DOHH2 (cell line): ENCODE results near the gene WRAP73.

Experiments used
- H3F3A ChIP-seq: fragments of 200-600 bp; sonication (generic), shearing (Covaris generic); 2 replicates; pipeline ENCODE4 v1.6.0; 2016; ENCODE audit warnings: antibody characterized with exemption, mild to moderate bottlenecking; ENCODE audit not compliant: control insufficient read depth, insufficient read depth
- H3K27ac ChIP-seq: fragments of 200-600 bp; sonication (generic); 2 replicates; pipeline ENCODE4 v1.5.1; 2014; ENCODE audit warnings: low read depth, mild to moderate bottlenecking, low read length, moderate library complexity
- H3K27me3 ChIP-seq: fragments of 200-600 bp; sonication (generic); 2 replicates; pipeline ENCODE4 v1.6.1; 2014; ENCODE audit warnings: mild to moderate bottlenecking, low read length, mixed read lengths; ENCODE audit not compliant: control insufficient read depth
- H3K36me3 ChIP-seq: fragments of 200-600 bp; sonication (generic); 2 replicates; pipeline ENCODE4 v1.6.1; 2014; ENCODE audit warnings: mild to moderate bottlenecking, low read length, moderate library complexity, mixed read lengths; ENCODE audit not compliant: control insufficient read depth
- H3K4me1 ChIP-seq: fragments of 200-600 bp; sonication (generic); 2 replicates; pipeline ENCODE4 v1.6.1; 2014; ENCODE audit warnings: mild to moderate bottlenecking, low read length, mixed read lengths; ENCODE audit not compliant: control insufficient read depth
- H3K4me2 ChIP-seq: fragments of 200-600 bp; sonication (generic); 2 replicates; pipeline ENCODE4 v1.6.0; 2014; ENCODE audit warnings: mild to moderate bottlenecking, low read length, moderate library complexity
- H3K4me3 ChIP-seq: fragments of 200-600 bp; sonication (generic); 2 replicates; pipeline ENCODE4 v1.5.1; 2014; ENCODE audit warnings: mild to moderate bottlenecking, low read length, mixed read lengths
- H3K79me2 ChIP-seq: fragments of 200-600 bp; sonication (generic); 2 replicates; pipeline ENCODE4 v1.6.1; 2014; ENCODE audit warnings: mild to moderate bottlenecking, low read length, mixed read lengths; ENCODE audit not compliant: control insufficient read depth
- H3K9me2 ChIP-seq: fragments of 200-600 bp; sonication (generic); replicated peaks from 2 replicates; pipeline ENCODE4 v1.6.1; 2014; ENCODE audit warnings: mild to moderate bottlenecking, low read length, mixed read lengths; ENCODE audit not compliant: control insufficient read depth
- H3K9me3 ChIP-seq: fragments of 200-600 bp; sonication (generic); 2 replicates; pipeline ENCODE4 v1.6.1; 2014; ENCODE audit warnings: antibody characterized with exemption, low read length, mixed read lengths; ENCODE audit not compliant: control insufficient read depth, insufficient read depth
- H4K20me1 ChIP-seq: fragments of 200-600 bp; sonication (generic); 2 replicates; pipeline ENCODE4 v1.6.0; 2014; ENCODE audit warnings: low read depth, mild to moderate bottlenecking, antibody characterized with exemption, low read length, moderate library complexity; ENCODE audit not compliant: control insufficient read depth, insufficient read depth
- CTCF ChIP-seq: fragments of 200-600 bp; sonication (generic); IDR thresholded peaks from one replicate; pipeline ENCODE4 v1.5.1; 2014; ENCODE audit warnings: antibody characterized with exemption, mild to moderate bottlenecking, low read depth, low read length; ENCODE audit not compliant: poor library complexity, severe bottlenecking
- EZH2phosphoT487 ChIP-seq: fragments of 200-600 bp; sonication (generic); IDR thresholded peaks from 2 replicates; pipeline ENCODE4 v1.6.1; 2017; ENCODE audit warnings: borderline replicate concordance, mild to moderate bottlenecking, antibody characterized with exemption, low read length, moderate library complexity, mixed read lengths

The WRAP73 gene

DNA sequence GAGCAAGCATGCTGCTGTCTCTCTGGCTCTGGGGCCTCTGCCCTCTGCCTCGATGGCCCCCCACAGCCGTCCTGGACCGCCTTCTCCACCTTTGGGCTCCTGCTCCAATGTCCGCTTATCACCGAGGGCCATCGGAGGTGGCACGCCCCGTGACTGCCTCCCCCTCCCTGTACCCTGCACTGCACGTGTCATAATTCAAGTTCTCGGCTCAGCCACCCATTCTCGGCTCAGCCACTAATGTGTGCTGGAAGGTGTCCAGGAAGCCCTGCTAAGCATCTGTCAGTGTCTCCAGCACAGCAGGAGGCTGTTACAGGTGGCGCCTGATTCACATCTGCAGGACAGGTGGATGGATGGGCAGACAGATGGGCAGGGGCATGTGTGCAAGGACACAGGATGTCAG, 47.9 kb upstream of the WRAP73 start:
- H3F3A ChIP-seq = no peaks in the 10 kb centered on the region
- H3K4me3 ChIP-seq = no peak overlapping the region
- H3K9me2 ChIP-seq = no peaks in the 10 kb centered on the region
- no peaks in the 10 kb centered on the region for H3K27me3 ChIP-seq
- H3K9me3 ChIP-seq = no peaks in the 10 kb centered on the region
- no peaks in the 10 kb centered on the region for H3K79me2 ChIP-seq
- no peak overlapping the region for H3K27ac ChIP-seq
- no peaks in the 10 kb centered on the region for H3K36me3 ChIP-seq
- no peaks in the 10 kb centered on the region; the same call in 1 of the 2 replicates for H4K20me1 ChIP-seq
- no peak overlapping the region for H3K4me2 ChIP-seq
- no peaks in the 10 kb centered on the region for H3K4me1 ChIP-seq
- no peak for TF ChIP-seq CTCF
- no peak for TF ChIP-seq EZH2phosphoT487

DNA sequence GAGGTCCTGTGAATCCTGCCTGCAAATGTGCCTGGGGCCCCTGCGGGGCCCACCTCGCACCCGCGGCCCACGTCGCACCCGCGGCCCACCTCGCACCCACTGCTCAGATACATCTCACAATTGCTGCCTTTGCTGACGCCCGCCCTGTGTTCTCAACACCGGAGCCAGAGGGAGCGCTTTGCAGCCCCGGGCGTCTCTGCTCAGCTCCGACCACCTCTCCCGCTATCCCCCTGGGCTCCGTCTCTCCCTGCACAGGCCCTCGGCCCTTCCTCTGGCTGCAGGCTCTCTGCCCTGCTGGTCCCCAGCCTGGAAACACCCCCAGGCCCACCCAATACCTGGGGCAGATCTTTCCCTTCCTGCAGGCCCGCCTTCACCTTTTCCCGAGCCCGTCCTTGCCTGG, 47.2 kb upstream of the WRAP73 start:
- no peak for TF ChIP-seq CTCF
- no peak for TF ChIP-seq EZH2phosphoT487
- H3F3A ChIP-seq = no peaks in the 10 kb centered on the region
- H3K36me3 ChIP-seq = no peaks in the 10 kb centered on the region
- H4K20me1 ChIP-seq = no peaks in the 10 kb centered on the region; the same call in 1 of the 2 replicates
- H3K27ac ChIP-seq = no peak overlapping the region
- no peaks in the 10 kb centered on the region for H3K27me3 ChIP-seq
- no peaks in the 10 kb centered on the region for H3K9me2 ChIP-seq
- no peak overlapping the region for H3K4me3 ChIP-seq
- no peaks in the 10 kb centered on the region for H3K4me1 ChIP-seq
- no peaks in the 10 kb centered on the region for H3K79me2 ChIP-seq
- no peak overlapping the region for H3K4me2 ChIP-seq
- H3K9me3 ChIP-seq = no peaks in the 10 kb centered on the region

- Histone ChIP-seq H3K4me1 (no peaks in the 10 kb centered on the region), H3K36me3 (no peaks in the 10 kb centered on the region), H3K9me3 (no peaks in the 10 kb centered on the region), H3K27ac (no peak overlapping the region), H3K79me2 (no peaks in the 10 kb centered on the region), H3K27me3 (no peaks in the 10 kb centered on the region), H3K4me3 (no peak overlapping the region), H3K4me2 (no peak overlapping the region), H3F3A (no peaks in the 10 kb centered on the region), H3K9me2 (no peaks in the 10 kb centered on the region), H4K20me1 (no peaks in the 10 kb centered on the region; the same call in 1 of the 2 replicates)
- TF ChIP-seq CTCF (no peak), EZH2phosphoT487 (no peak)
Observed at GRCh38 chr1:3696689-3697088, 46.8 kb upstream of the WRAP73 start.
